Glutamatergic neuron (in vitro differentiated cells): ENCODE measurements around the gene ASPG. TPM values are rescaled to one million over a fixed set of nuclear protein-coding genes. Genes with fewer than 3 reads are reported as not detected.
A peak's percentile ranks its signal among the peaks of the same experiment; 100 is the strongest.

Source experiments
- DNase-seq: peaks from one replicate; pipeline ENCODE4 v3.0.0; 2022
- H3K27ac Mint-ChIP-seq: one replicate; pipeline ENCODE4 v1.8.0; 2020; ENCODE audit warnings: mild to moderate bottlenecking, mixed read lengths, inconsistent platforms; ENCODE audit not compliant: unreplicated experiment
- H3K27me3 Mint-ChIP-seq: one replicate; pipeline ENCODE4 v1.8.0; 2020; ENCODE audit warnings: mild to moderate bottlenecking, moderate library complexity, mixed read lengths, inconsistent platforms; ENCODE audit not compliant: unreplicated experiment
- H3K36me3 Mint-ChIP-seq: one replicate; pipeline ENCODE4 v1.8.0; 2020; ENCODE audit warnings: mild to moderate bottlenecking, mixed read lengths, inconsistent platforms; ENCODE audit not compliant: unreplicated experiment
- H3K4me1 Mint-ChIP-seq: one replicate; pipeline ENCODE4 v1.8.0; 2020; ENCODE audit warnings: mild to moderate bottlenecking, low read depth, mixed read lengths, inconsistent platforms; ENCODE audit not compliant: unreplicated experiment
- H3K4me3 Mint-ChIP-seq: one replicate; pipeline ENCODE4 v1.8.0; 2020; ENCODE audit warnings: mild to moderate bottlenecking, mixed read lengths, inconsistent platforms; ENCODE audit not compliant: unreplicated experiment
- H3K9me3 Mint-ChIP-seq: one replicate; pipeline ENCODE4 v1.8.0; 2020; ENCODE audit warnings: mild to moderate bottlenecking, moderate library complexity, mixed read lengths, inconsistent platforms; ENCODE audit not compliant: unreplicated experiment
- CTCF ChIP-seq: fragments of 200-600 bp; sonication (generic); IDR thresholded peaks from one replicate; pipeline ENCODE4 v1.5.0; 2021; ENCODE audit not compliant: partially characterized antibody, unreplicated experiment
- total RNA-seq: library from RNA; stranded (reverse); fragmentation: NEBNext Ultra II Directional; extraction: Animal tissue kit (Norgen Biotek cat#: 25700); gene quantifications from one replicate; pipeline ENCODE4 v1.2.1, GENCODE V29; 2021; ENCODE audit not compliant: unreplicated experiment

The ASPG gene
- total RNA-seq, 1 donor from 2014 or later, result not detected

GRCh38 chr14:104137297-104138097 lies 52.0 kb downstream of the ASPG start:
- DNase-seq, result peak; percentile 91
- peaks cover 2% of the 10 kb centered on the region for H3K4me1 Mint-ChIP-seq
- TF ChIP-seq CTCF, result peak; percentile 99
- H3K4me3 Mint-ChIP-seq, result peak overlapping the region; percentile 70
- peaks cover 4% of the 10 kb centered on the region for H3K9me3 Mint-ChIP-seq
- H3K27me3 Mint-ChIP-seq, result peaks cover 4% of the 10 kb centered on the region
- no peak overlapping the region for H3K27ac Mint-ChIP-seq
- no peaks in the 10 kb centered on the region for H3K36me3 Mint-ChIP-seq

GRCh38 chr14:104138098-104138717 lies 52.7 kb downstream of the ASPG start, which contains the start of gene KIF26A:
Gene KIF26A (plus strand): TSS chr14:104138587. CDS start chr14:104138723, 136 bp downstream.
- Mint-ChIP-seq H3K27ac (no peak within 1 kb of the TSS), H3K36me3 (no peaks in the 10 kb centered on the region), H3K27me3 (peaks cover 4% of the 10 kb centered on the region), H3K4me3 (peak within 1 kb of the TSS; percentile 64), H3K4me1 (peaks cover 2% of the 10 kb centered on the region), H3K9me3 (peaks cover 4% of the 10 kb centered on the region)
- peak; percentile 66 for DNase-seq
- TF ChIP-seq CTCF, result no peak

GRCh38 chr14:104138718-104139459 lies 53.4 kb downstream of the ASPG start:
- peak; percentile 35 for DNase-seq
- H3K4me3 Mint-ChIP-seq, result no peak overlapping the region
- TF ChIP-seq CTCF, result no peak

GRCh38 chr14:104139460-104140212 lies 54.1 kb downstream of the ASPG start:
- no peaks in the 10 kb centered on the region for H3K36me3 Mint-ChIP-seq
- peaks cover 7% of the 10 kb centered on the region for H3K27me3 Mint-ChIP-seq
- peak; percentile 14 for DNase-seq
- H3K4me1 Mint-ChIP-seq, result peaks cover 2% of the 10 kb centered on the region
- TF ChIP-seq CTCF, result no peak
- H3K27ac Mint-ChIP-seq, result no peak overlapping the region
- H3K9me3 Mint-ChIP-seq, result peaks cover 3% of the 10 kb centered on the region
- H3K4me3 Mint-ChIP-seq, result no peak overlapping the region

More at GRCh38 chr14:104138718-104139459, 53.4 kb downstream of the ASPG start:
- peaks cover 4% of the 10 kb centered on the region for H3K27me3 Mint-ChIP-seq
- no peak overlapping the region for H3K27ac Mint-ChIP-seq
- H3K9me3 Mint-ChIP-seq, result peaks cover 3% of the 10 kb centered on the region
- no peaks in the 10 kb centered on the region for H3K36me3 Mint-ChIP-seq
- peaks cover 2% of the 10 kb centered on the region for H3K4me1 Mint-ChIP-seq
